Immature natural killer cell (primary cell): Measurements from ENCODE around the gene ZBTB20. TPM values are rescaled to one million over a fixed set of nuclear protein-coding genes. Genes with fewer than 3 reads are reported as not detected.

ENCODE experiments used
- DNase-seq, 3 donors: peaks; one replicate each; pipeline ENCODE4 v3.0.0; 2022; ENCODE audit warnings: mixed read lengths in 1 of 3
- H3K27ac Mint-ChIP-seq, 6 donors: one replicate each; pipeline ENCODE4 v1.8.0; 2020; ENCODE audit warnings: mixed read lengths in 6 of 6, mild to moderate bottlenecking in 5 of 6, inconsistent platforms in 4 of 6, moderate library complexity in 3 of 6
- H3K27me3 Mint-ChIP-seq, 3 donors: one replicate each; pipeline ENCODE4 v1.8.0; 2020 to 2021; ENCODE audit warnings: low read depth in 3 of 3, mild to moderate bottlenecking in 3 of 3, mixed read lengths in 3 of 3, moderate library complexity in 3 of 3, inconsistent platforms in 1 of 3
- H3K36me3 Mint-ChIP-seq, 3 donors: one replicate each; pipeline ENCODE4 v1.8.0; 2020; ENCODE audit warnings: mixed read lengths in 3 of 3, inconsistent platforms in 2 of 3, mild to moderate bottlenecking in 2 of 3
- H3K4me1 Mint-ChIP-seq, 2 donors: one replicate each; pipeline ENCODE4 v1.8.0; 2020; ENCODE audit warnings: inconsistent platforms in 2 of 2, mild to moderate bottlenecking in 2 of 2, mixed read lengths in 2 of 2, moderate library complexity in 1 of 2
- H3K4me3 Mint-ChIP-seq, 5 donors: one replicate each; pipeline ENCODE4 v1.8.0; 2020; ENCODE audit warnings: mild to moderate bottlenecking in 5 of 5, mixed read lengths in 5 of 5, inconsistent platforms in 3 of 5, moderate library complexity in 3 of 5
- H3K9me3 Mint-ChIP-seq, 6 donors: one replicate each; pipeline ENCODE4 v1.8.0; 2020; ENCODE audit warnings: mild to moderate bottlenecking in 6 of 6, mixed read lengths in 6 of 6, inconsistent platforms in 4 of 6, moderate library complexity in 3 of 6
- polyA plus RNA-seq, 3 donors: library from polyadenylated mRNA; unstranded; fragments of 300-500 nt; fragmentation: Illumina TruSeq; gene quantifications; one replicate each; pipeline ENCODE4 v1.2.3, GENCODE V29; 2021

ZBTB20 gene
- polyA plus RNA-seq, 3 donors from 2014 or later, result 7.2 to 21.3 (median 16.5) TPM

GRCh38 chr3:115007966-115008365 lies 139.1 kb downstream of the ZBTB20 start:
- no peak overlapping the region for H3K4me3 Mint-ChIP-seq
- peaks cover 0 to 2% (median 0%) of the 10 kb centered on the region in 6 donors for H3K9me3 Mint-ChIP-seq
- no peaks in the 10 kb centered on the region for H3K4me1 Mint-ChIP-seq
- no peak for DNase-seq
- H3K27me3 Mint-ChIP-seq, result peaks cover 0 to 2% (median 0%) of the 10 kb centered on the region in 3 donors
- H3K27ac Mint-ChIP-seq, result no peak overlapping the region
- H3K36me3 Mint-ChIP-seq, result peaks cover 0 to 11% (median 5%) of the 10 kb centered on the region in 3 donors

- H3K4me1 Mint-ChIP-seq, result no peaks in the 10 kb centered on the region
- H3K9me3 Mint-ChIP-seq, result no peaks in the 10 kb centered on the region
- no peak overlapping the region for H3K27ac Mint-ChIP-seq
- no peak for DNase-seq
- no peak overlapping the region for H3K4me3 Mint-ChIP-seq
- peaks cover 0 to 4% (median 0%) of the 10 kb centered on the region in 3 donors for H3K36me3 Mint-ChIP-seq
- H3K27me3 Mint-ChIP-seq, result peaks cover 0 to 1% (median 0%) of the 10 kb centered on the region in 3 donors
These were observed 142.6 kb downstream of the ZBTB20 start for GRCh38 chr3:115004201-115005140.

- peaks cover 0 to 7% (median 7%) of the 10 kb centered on the region in 3 donors for H3K36me3 Mint-ChIP-seq
- H3K9me3 Mint-ChIP-seq, result peaks cover 0 to 3% (median 0%) of the 10 kb centered on the region in 6 donors
- H3K27ac Mint-ChIP-seq, result no peak overlapping the region
- no peak overlapping the region for H3K4me3 Mint-ChIP-seq
- H3K4me1 Mint-ChIP-seq, result peaks cover 9 to 10% of the 10 kb centered on the region in 2 donors
- peaks cover 0 to 1% (median 0%) of the 10 kb centered on the region in 3 donors for H3K27me3 Mint-ChIP-seq
- DNase-seq, result no peak
These were observed 148.0 kb downstream of the ZBTB20 start for GRCh38 chr3:114998971-114999579.

- Mint-ChIP-seq H3K36me3 (peaks cover 7 to 15% (median 12%) of the 10 kb centered on the region in 3 donors), H3K9me3 (peaks cover 0 to 9% (median 4%) of the 10 kb centered on the region in 6 donors), H3K27ac (no peak overlapping the region), H3K4me3 (no peak overlapping the region), H3K27me3 (peaks cover 0 to 3% (median 0%) of the 10 kb centered on the region in 3 donors), H3K4me1 (peaks cover 9 to 10% of the 10 kb centered on the region in 2 donors)
- DNase-seq, result no peak
These were observed 152.3 kb downstream of the ZBTB20 start for GRCh38 chr3:114994554-114995341.

- H3K27ac Mint-ChIP-seq, result no peak overlapping the region
These were observed 161.3 kb downstream of the ZBTB20 start for GRCh38 chr3:114985776-114986175.

GRCh38 chr3:114983248-114983647 lies 163.8 kb downstream of the ZBTB20 start:
- Mint-ChIP-seq H3K27me3 (no peaks in the 10 kb centered on the region), H3K27ac (no peak overlapping the region), H3K9me3 (no peaks in the 10 kb centered on the region), H3K36me3 (peaks cover 0 to 4% (median 0%) of the 10 kb centered on the region in 3 donors), H3K4me3 (no peak overlapping the region), H3K4me1 (no peaks in the 10 kb centered on the region)
- DNase-seq, result no peak

More at GRCh38 chr3:114985776-114986175, 161.3 kb downstream of the ZBTB20 start:
- no peaks in the 10 kb centered on the region for H3K27me3 Mint-ChIP-seq
- H3K4me3 Mint-ChIP-seq, result no peak overlapping the region
- H3K36me3 Mint-ChIP-seq, result peaks cover 0 to 4% (median 2%) of the 10 kb centered on the region in 3 donors
- peaks cover 0 to 9% (median 1%) of the 10 kb centered on the region in 6 donors for H3K9me3 Mint-ChIP-seq
- DNase-seq, result no peak
- no peaks in the 10 kb centered on the region for H3K4me1 Mint-ChIP-seq

- no peak for DNase-seq
- H3K9me3 Mint-ChIP-seq, result peaks cover 0 to 1% (median 0%) of the 10 kb centered on the region in 6 donors
- peaks cover 10 to 13% (median 11%) of the 10 kb centered on the region in 3 donors for H3K36me3 Mint-ChIP-seq
- no peaks in the 10 kb centered on the region for H3K4me1 Mint-ChIP-seq
- no peak overlapping the region for H3K4me3 Mint-ChIP-seq
- peaks cover 0 to 2% (median 0%) of the 10 kb centered on the region in 3 donors for H3K27me3 Mint-ChIP-seq
- H3K27ac Mint-ChIP-seq, result no peak overlapping the region
These were observed 172.7 kb downstream of the ZBTB20 start for GRCh38 chr3:114974387-114974786.

GRCh38 chr3:114973536-114973935 lies 173.6 kb downstream of the ZBTB20 start:
- peaks cover 0 to 2% (median 0%) of the 10 kb centered on the region in 3 donors for H3K27me3 Mint-ChIP-seq
- DNase-seq, result no peak
- peaks cover 10 to 13% (median 11%) of the 10 kb centered on the region in 3 donors for H3K36me3 Mint-ChIP-seq
- H3K4me1 Mint-ChIP-seq, result no peaks in the 10 kb centered on the region
- H3K4me3 Mint-ChIP-seq, result no peak overlapping the region
- H3K27ac Mint-ChIP-seq, result no peak overlapping the region
- peaks cover 0 to 1% (median 0%) of the 10 kb centered on the region in 6 donors for H3K9me3 Mint-ChIP-seq

- Mint-ChIP-seq H3K9me3 (no peaks in the 10 kb centered on the region), H3K4me3 (no peak overlapping the region), H3K36me3 (peaks cover 7 to 19% (median 12%) of the 10 kb centered on the region in 3 donors), H3K4me1 (no peaks in the 10 kb centered on the region), H3K27ac (no peak overlapping the region), H3K27me3 (no peaks in the 10 kb centered on the region)
- DNase-seq, result no peak
These were observed 179.9 kb downstream of the ZBTB20 start for GRCh38 chr3:114967168-114967567.

- Mint-ChIP-seq H3K27ac (no peak overlapping the region), H3K27me3 (peaks cover 0 to 2% (median 0%) of the 10 kb centered on the region in 3 donors), H3K9me3 (no peaks in the 10 kb centered on the region), H3K4me3 (no peak overlapping the region), H3K4me1 (no peaks in the 10 kb centered on the region), H3K36me3 (peaks cover 12 to 29% (median 13%) of the 10 kb centered on the region in 3 donors)
- no peak for DNase-seq
These were observed 184.9 kb downstream of the ZBTB20 start for GRCh38 chr3:114962189-114962588.

- Mint-ChIP-seq H3K27me3 (peaks cover 0 to 2% (median 0%) of the 10 kb centered on the region in 3 donors), H3K9me3 (peaks cover 0 to 5% (median under 1%) of the 10 kb centered on the region in 6 donors), H3K27ac (no peak overlapping the region), H3K4me1 (no peaks in the 10 kb centered on the region), H3K36me3 (peaks cover 20 to 29% (median 22%) of the 10 kb centered on the region in 3 donors), H3K4me3 (no peak overlapping the region)
- DNase-seq, result no peak
These were observed 188.2 kb downstream of the ZBTB20 start for GRCh38 chr3:114958930-114959329.

GRCh38 chr3:114953800-114954199 lies 193.3 kb downstream of the ZBTB20 start:
- no peak for DNase-seq
- Mint-ChIP-seq H3K27me3 (peaks cover 0 to 2% (median 0%) of the 10 kb centered on the region in 3 donors), H3K36me3 (peaks cover 40 to 45% (median 43%) of the 10 kb centered on the region in 3 donors), H3K27ac (no peak overlapping the region), H3K9me3 (peaks cover 2 to 23% (median 15%) of the 10 kb centered on the region in 6 donors), H3K4me3 (no peak overlapping the region), H3K4me1 (no peaks in the 10 kb centered on the region)

- H3K36me3 Mint-ChIP-seq, result peaks cover 40 to 44% (median 43%) of the 10 kb centered on the region in 3 donors
These were observed 193.8 kb downstream of the ZBTB20 start for GRCh38 chr3:114953215-114953799.

More at GRCh38 chr3:114953215-114953799, 193.8 kb downstream of the ZBTB20 start:
- DNase-seq, result no peak
- H3K27ac Mint-ChIP-seq, result no peak overlapping the region
- H3K4me1 Mint-ChIP-seq, result no peaks in the 10 kb centered on the region
- H3K9me3 Mint-ChIP-seq, result peaks cover 2 to 23% (median 15%) of the 10 kb centered on the region in 6 donors
- no peak overlapping the region for H3K4me3 Mint-ChIP-seq
- H3K27me3 Mint-ChIP-seq, result peaks cover 0 to 2% (median 0%) of the 10 kb centered on the region in 3 donors
